GM19351 (cell line): Measurements from ENCODE around the gene ARHGAP8.
"Not testable (repeated sequence)": the region's sequence is repeated elsewhere in the genome, so short reads cannot be mapped to it uniquely, and the experiment has no call there.

Experiments
- ATAC-seq: cut with Tn5 transposase; IDR thresholded peaks from one replicate; pipeline ENCODE4 v1.9.1; 2021; ENCODE audit warnings: mild to moderate bottlenecking, moderate library complexity; ENCODE audit not compliant: unreplicated experiment

The ARHGAP8 gene

DNA sequence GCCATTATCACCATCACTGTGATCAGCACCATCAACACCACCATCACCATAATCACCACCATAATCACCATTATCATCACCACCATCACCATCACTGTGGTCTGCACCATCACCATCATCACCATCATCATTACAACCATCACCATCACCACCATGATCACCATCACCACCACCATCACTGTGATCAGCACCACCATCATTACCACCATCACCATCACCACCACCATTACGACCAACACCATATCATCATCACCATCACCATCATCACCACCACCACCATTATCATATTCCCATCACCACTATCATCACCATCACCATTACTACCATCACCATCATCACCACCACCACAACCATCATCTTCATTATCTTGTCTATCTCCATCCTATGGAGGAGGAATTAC lies 132.2 kb downstream of the ARHGAP8 start:
- no peak for ATAC-seq

GRCh38 chr22:44884968-44885805 lies 132.8 kb downstream of the ARHGAP8 start:
- no peak for ATAC-seq

GRCh38 chr22:44885806-44886360 lies 133.5 kb downstream of the ARHGAP8 start:
- no peak for ATAC-seq

GRCh38 chr22:44887941-44888366 lies 135.6 kb downstream of the ARHGAP8 start:
- no peak for ATAC-seq

DNA sequence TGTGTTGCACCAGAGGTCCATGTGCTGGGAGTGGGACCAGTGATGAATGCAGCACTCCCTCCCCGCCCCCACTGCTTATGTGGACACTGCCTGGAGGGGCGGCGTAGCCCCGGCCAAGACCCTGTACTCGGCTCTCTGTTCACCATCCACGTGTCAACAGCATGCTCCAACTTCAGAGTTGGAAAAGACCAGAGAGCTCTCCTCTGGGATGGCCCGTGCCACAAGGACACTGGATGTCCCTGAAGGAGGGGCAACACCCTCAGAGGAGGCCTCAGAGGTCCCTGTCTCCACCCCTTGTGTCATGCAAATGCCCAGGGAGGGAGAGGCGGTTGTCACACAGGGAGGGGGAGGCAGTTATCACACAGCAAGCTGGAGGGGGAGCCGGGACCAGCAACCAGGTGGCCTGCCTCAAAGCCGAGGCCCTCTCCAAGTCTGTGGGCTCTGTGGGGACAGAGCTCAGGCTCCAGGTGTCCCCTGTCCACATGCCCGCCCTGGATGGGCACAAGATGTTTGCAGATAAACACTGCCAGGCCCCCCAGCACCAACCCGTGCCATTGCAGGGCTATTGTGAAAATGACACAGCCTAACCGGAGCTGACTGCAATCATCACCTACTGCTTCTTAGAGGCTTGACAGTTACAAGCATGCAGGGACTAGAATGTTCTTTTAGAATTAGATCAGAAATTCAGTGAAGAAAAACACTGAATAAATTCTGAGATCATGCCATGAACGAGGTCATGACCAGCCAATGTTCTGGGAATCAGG lies 136.3 kb downstream of the ARHGAP8 start:
- ATAC-seq, result no peak

DNA sequence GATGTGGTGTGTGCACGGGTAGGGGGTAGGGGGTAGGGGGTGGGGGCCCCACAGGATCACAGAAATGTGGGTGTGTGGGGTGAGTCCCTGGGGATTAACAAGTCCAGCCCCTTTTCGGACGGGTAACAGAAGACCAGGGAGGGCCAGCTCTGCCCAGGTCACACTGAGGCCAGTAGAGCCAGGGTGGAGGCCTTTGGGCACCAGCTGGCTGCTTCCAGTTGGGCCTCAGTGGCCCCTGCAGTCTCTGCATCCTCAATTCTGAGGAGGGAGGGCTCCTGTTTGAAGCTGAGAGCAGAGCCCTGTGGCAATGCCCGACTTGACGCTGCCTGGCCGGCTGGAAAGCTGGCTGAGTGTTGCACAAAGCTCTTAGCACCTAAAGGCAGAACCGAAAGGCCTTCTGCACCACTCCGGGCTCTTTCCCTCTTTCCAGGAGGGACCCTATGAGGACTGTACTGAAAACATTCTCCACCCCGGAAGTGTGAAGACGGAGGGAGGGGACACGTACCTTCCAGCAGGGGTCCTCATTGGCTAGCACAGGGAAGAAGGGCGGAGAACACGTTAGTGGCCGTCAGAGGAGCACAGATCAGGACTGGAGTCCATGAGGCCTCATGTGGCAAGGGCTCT lies 137.0 kb downstream of the ARHGAP8 start:
- ATAC-seq, result no peak

GRCh38 chr22:44890416-44891292 lies 138.3 kb downstream of the ARHGAP8 start:
- ATAC-seq, result no peak

DNA sequence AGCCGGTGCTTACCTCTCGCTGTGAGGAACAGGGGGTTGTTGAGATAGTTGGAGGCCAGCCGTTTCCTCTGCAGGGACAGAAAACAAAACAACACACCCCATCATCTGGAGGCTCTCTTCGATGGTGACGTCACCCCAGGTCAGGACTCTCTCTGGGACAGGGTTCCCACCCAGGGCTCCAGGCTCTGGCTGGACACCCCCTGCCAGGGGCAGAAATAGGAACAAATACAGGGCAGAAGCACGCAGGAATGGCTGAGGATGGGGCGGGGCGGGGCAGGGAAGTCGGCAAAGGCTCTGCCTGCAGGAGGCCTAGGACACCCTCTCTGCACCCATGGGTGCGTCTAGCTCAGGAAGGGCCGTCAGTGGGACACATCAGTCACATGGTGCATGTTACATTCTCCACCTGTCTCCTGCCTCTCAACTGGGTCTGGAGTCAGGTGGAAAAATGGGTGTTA lies 138.9 kb downstream of the ARHGAP8 start:
- no peak for ATAC-seq

DNA sequence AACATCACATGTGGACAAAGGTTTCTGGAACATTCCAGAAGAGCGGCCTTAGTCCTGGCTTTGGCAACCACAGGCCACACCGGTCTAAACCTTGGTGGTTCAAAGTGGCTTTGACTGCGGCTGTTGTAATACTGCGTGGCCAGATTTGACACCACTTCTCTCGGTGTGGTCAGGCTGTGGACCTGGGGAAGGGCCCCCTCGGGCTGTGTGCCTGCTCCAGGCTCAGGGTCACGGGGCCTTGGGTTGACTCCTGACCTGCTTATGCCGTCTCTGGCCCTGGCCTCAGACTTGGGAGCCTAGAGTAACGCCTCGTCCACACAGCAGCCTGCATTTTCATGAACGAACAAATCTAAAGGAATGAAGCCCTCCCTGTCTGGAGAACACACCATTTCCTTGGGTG lies 139.4 kb downstream of the ARHGAP8 start:
- ATAC-seq, result no peak

GRCh38 chr22:44892243-44892642 lies 139.9 kb downstream of the ARHGAP8 start:
- ATAC-seq, result no peak

DNA sequence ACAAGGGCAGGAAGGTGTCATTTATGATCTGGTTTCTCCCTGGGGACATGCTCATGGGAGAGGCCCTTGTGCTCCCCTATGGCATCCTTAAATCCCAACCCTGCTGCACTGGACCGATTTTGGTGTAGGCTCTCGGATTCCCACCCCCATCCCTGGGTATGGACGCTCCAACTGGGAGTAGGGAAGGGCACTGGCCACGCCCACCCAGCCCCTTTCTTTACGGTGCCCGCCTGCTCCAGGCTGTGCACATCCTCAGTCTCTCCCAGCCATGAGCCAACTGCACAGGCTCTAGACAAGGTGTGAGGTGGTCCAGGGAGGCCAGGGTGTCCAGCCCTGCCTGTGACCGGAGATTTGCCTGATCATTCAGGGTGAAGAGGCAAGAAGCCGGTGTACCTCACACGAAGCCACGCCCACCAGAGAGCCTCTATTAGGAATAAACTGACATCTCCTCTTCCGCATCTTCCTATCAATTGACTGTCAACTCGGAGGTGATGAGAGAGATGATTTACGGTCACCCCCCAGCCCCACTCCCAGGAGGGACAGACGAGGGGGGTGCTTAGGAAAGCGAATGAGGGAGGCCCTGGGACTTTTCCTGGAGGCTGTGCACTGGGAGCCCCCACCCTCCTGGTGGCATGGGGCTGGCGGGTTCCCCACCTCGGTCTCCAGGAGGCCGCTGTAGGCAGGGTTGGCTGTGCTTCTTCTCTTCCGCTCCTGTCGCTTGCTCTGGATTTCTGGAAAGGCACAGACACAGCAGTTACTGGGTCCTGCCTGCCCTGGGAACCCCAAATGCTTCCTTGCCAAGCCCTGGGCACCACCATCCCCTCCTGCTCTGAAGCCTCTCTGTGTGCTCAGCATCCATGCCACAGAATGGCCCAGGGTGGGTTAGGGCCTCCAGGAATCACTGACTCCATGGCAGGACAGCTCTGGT lies 140.7 kb downstream of the ARHGAP8 start:
- ATAC-seq, result no peak

- no peak for ATAC-seq
These were observed 141.3 kb downstream of the ARHGAP8 start for GRCh38 chr22:44893731-44894080.

DNA sequence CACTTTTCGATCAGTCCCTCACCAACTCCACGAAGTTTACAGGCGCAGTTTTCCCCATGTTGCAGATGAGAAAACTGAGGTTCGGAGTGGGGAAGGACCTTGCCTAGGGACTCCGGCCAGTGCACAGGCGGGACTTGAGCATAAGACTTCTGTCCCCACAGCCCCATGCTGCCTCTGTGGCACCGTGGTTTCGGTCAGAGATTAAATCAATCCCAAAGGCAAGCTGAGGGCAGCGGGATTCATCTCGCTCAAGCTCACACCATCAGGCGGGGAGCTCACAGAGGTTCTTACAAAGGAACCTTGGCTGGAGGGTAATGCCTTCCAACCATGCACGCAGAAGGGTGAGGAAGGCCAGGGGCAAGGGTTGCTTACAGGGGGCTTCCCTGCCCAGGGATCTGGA lies 141.9 kb downstream of the ARHGAP8 start:
- no peak for ATAC-seq

DNA sequence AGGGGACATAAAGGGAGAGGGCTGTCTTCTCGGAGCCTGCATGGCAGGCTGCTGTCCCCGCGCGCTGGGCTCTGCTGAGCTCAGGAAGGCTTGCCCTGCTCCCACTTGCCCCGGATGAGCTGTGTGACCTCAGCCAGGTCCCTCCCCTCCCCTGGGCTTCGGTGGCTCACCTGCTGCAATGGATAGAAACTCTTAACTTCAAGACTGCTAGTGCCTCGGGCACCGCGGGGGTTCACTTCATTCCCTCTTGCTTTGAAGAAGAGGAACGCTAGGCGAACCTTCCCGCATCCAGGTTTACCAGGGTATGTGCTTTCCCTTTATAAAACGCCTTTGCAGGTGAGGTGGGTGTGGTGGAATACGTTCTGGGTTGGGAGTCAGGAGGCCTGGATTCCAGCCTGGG lies 142.4 kb downstream of the ARHGAP8 start:
- no peak for ATAC-seq

- ATAC-seq, result no peak
These were observed 143.1 kb downstream of the ARHGAP8 start for GRCh38 chr22:44895296-44896055.

GRCh38 chr22:44898236-44898635 lies 145.9 kb downstream of the ARHGAP8 start:
- no peak for ATAC-seq

GRCh38 chr22:44901301-44901700 lies 148.9 kb downstream of the ARHGAP8 start:
- no peak for ATAC-seq

DNA sequence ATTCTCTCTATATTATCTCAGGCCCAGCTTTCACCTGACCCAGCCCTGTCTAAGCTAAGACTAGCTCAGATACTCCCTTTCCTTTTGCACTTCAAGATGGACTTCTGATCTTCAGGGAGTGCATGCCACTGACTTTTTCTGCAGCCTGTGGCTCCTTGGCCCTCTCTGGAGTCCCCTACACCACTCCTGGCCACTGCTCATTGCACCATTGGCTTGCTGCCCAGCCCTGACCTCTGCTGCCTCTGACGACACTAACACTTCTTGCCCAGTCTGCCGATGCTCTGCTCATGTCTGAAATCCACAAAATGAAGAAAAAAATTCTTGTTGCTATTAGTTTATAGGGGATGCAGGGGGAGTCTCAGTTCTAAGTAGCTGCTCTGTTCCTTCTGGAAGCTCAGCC lies 150.8 kb downstream of the ARHGAP8 start:
- not testable (repeated sequence) for ATAC-seq
